Spleen (tissue), 7 donors: ENCODE results near the gene ARID4B.

Experiments used
- CTCF ChIP-seq, 11 experiments: fragments of 200-600 bp in 7 of 11; fragments of 450-650 bp in 4 of 11; sonication (generic) in 4 of 11; IDR thresholded peaks in 8 of 11; conservative IDR thresholded peaks in 3 of 11; 1 replicate in 7 of 11; 2 replicates in 4 of 11; pipeline versions ENCODE4 v1.4.0 to v1.8.0; 2016 to 2021; ENCODE audit warnings: antibody characterized with exemption in 11 of 11, inconsistent platforms in 4 of 11, mild to moderate bottlenecking in 1 of 11
- POLR2A ChIP-seq, 3 donors: fragments of 450-650 bp; IDR thresholded peaks; one replicate each; pipeline ENCODE4 v1.5.1; 2017; ENCODE audit warnings: antibody characterized with exemption in 3 of 3, mild to moderate bottlenecking in 1 of 3
- donor health status: DM: no; HTN: no; CAD: no; lungs with moderate emphysema.
- donor health status: DM: no; HTN: no; CAD: no.
- donor health status: DM: no; HTN: no; CAD: no.

DNA sequence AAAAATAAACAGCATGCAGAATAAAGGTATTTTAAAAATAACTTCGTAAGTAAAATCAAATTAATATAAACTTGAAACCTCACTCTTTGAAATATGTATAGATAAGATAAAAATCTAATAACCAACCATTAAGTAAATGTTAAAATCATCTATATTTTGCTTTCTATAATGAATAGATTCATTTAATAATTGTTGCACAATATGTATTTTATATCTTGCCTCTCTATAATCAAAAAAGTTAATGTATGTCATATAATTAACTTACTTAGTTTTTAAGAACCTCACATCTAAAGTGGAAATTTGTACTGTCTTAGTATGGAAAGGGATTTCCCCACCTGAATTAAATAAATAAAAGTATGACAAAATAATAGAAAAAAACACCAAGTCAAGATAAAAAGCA is 124.6 kb downstream of the ARID4B start:
- TF ChIP-seq CTCF (IDR thresholded peaks at IDR 0.05 in 8 of 11, conservative IDR thresholded peaks at IDR 0.05 in 3 of 11) (no peak), POLR2A (IDR thresholded peaks at IDR 0.05) (no peak)
